Measurements from ENCODE around the gene RXRA.

DNA sequence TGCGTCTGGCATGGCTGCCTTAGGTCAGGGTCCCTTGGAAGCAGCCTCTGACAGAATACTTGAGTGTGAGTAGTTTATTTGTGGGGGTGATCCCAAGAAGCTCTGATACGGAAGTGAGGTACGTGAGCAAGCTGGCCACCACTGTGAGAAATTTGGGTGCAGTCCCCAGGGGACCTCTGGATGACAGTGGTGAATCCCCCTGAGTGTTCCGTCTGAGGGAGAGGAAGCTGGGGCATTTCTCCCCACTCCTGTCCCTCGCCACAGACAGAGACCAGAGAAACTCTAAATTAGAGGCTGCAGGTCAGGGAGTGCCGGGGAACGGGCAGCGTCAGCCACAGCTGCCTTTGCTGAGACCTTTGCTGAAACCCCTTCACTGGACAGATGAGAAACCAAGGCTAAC, 159.4 kb downstream of the RXRA start:
- TF ChIP-seq POLR2A (IDR thresholded peaks at IDR 0.05; ENCODE audit: low read depth, low read length), result no peak
- TF ChIP-seq POLR2AphosphoS5 (IDR thresholded peaks at IDR 0.05; ENCODE audit: low read depth, low read length), result no peak
- TF ChIP-seq SPI1 (IDR thresholded peaks at IDR 0.05; ENCODE audit: low read depth, low read length), result no peak
- no peak for TF ChIP-seq TAF1 (IDR thresholded peaks at IDR 0.05; ENCODE audit: low read depth, low read length)

Data from GM12891 (cell line).